Natural killer cell treated with Interleukin-12 subunit alpha and Interleukin-12 subunit beta and Interleukin-15 and Interleukin-18, amount 100 ng/mL, for 72 hours (primary cell): ENCODE data around the gene PBX2. TPM values are rescaled to one million over a fixed set of nuclear protein-coding genes. Genes with fewer than 3 reads are reported as not detected.
"Not testable (repeated sequence)": the region's sequence is repeated elsewhere in the genome, so short reads cannot be mapped to it uniquely, and the experiment has no call there.

ENCODE experiments used
- ATAC-seq, 2 donors: fragments of 150-1000 bp; cut with Tn5 transposase in 1 of 2; sonication (Bioruptor Pico), chemical (Tn5 transposase) in 1 of 2; 2 replicates each; pipeline ENCODE4 v1.10.0; 2021
- DNase-seq: peaks from one replicate; pipeline ENCODE4 v3.0.0; 2022; ENCODE audit warnings: low spot score
- H3K27ac Mint-ChIP-seq, 2 donors: 1 replicate in 1 of 2; 2 replicates in 1 of 2; pipeline ENCODE4 v1.8.0; 2022; ENCODE audit warnings: mixed read lengths in 2 of 2, mild to moderate bottlenecking in 1 of 2, moderate library complexity in 1 of 2
- H3K27me3 Mint-ChIP-seq, 2 donors: 1 replicate in 1 of 2; 2 replicates in 1 of 2; pipeline ENCODE4 v1.8.0; 2022; ENCODE audit warnings: mixed read lengths in 2 of 2
- H3K36me3 Mint-ChIP-seq: one replicate; pipeline ENCODE4 v1.8.0; 2022; ENCODE audit warnings: mixed read lengths
- H3K4me1 Mint-ChIP-seq, 2 donors: 1 replicate in 1 of 2; 2 replicates in 1 of 2; pipeline ENCODE4 v1.8.0; 2022; ENCODE audit warnings: low read depth in 2 of 2, mixed read lengths in 2 of 2, mild to moderate bottlenecking in 1 of 2
- H3K4me3 Mint-ChIP-seq: one replicate; pipeline ENCODE4 v1.8.0; 2022; ENCODE audit warnings: mixed read lengths
- H3K9me3 Mint-ChIP-seq: 2 replicates; pipeline ENCODE4 v1.8.0; 2022; ENCODE audit warnings: mixed read lengths
- total RNA-seq, 2 donors: library from RNA; stranded (reverse); gene quantifications; one replicate each; pipeline ENCODE4 v1.2.3, GENCODE V29; 2022

Gene PBX2
- total RNA-seq, 2 donors from 2014 or later: 64.1 to 89.4 TPM

DNA sequence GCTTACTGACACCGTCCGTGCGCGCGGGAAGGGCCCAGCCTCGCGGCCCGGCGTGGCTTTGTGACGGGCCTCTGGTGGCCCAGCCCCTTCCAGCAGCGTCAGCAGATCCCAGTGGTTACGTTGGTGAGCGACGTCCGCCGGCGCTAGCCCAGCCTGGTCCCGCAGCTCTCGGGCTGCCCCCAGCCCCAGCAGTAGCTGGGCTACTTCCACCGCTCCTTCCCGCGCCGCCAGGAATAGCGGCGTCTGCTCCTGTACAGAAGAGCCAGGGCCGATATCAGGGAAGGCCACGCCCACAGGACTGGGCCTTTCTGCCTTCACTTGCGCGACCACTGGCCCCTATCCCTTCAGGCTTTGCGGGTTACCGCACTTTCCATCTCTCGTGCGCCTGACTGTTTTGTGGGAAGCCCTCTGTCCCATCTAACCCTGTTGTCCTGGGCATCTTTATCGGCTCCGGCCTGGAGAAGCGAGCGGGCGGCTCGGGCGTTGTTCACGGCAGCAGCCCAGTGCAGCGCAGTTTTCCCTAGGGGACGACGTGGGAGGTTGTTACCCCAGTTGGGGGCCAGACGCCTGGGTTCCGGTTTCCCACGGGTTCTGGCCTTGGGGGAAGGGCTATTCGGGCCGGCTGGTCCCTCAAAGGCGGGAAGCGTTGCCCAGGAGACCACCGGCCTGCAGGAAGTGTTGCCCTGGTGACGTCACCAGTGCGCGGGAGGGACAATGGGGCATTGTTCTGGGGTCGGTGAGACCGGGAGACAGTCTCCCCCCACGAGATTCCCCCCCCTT lies 6.1 kb upstream of the PBX2 start:
- peak overlapping the region; percentile 96 to 98 for H3K27ac Mint-ChIP-seq
- H3K9me3 Mint-ChIP-seq: no peaks in the 10 kb centered on the region
- H3K4me3 Mint-ChIP-seq: peak overlapping the region; percentile 91
- H3K36me3 Mint-ChIP-seq: no peaks in the 10 kb centered on the region
- H3K27me3 Mint-ChIP-seq: no peaks in the 10 kb centered on the region
- peak; percentile 85 for DNase-seq
- peaks cover 44 to 46% of the 10 kb centered on the region in 2 donors for H3K4me1 Mint-ChIP-seq
- peak; percentile 0 to 2 for ATAC-seq

- no peaks in the 10 kb centered on the region for H3K9me3 Mint-ChIP-seq
- H3K27ac Mint-ChIP-seq: peak overlapping the region; percentile 96 to 98
- ATAC-seq (peak; percentile 92 to 94), DNase-seq (peak; percentile 100)
- H3K27me3 Mint-ChIP-seq: no peaks in the 10 kb centered on the region
- no peaks in the 10 kb centered on the region for H3K36me3 Mint-ChIP-seq
- peak overlapping the region; percentile 91 for H3K4me3 Mint-ChIP-seq
- H3K4me1 Mint-ChIP-seq: peaks cover 48% of the 10 kb centered on the region in 2 donors
Observed at GRCh38 chr6:32195652-32195901, 5.6 kb upstream of the PBX2 start.

DNA sequence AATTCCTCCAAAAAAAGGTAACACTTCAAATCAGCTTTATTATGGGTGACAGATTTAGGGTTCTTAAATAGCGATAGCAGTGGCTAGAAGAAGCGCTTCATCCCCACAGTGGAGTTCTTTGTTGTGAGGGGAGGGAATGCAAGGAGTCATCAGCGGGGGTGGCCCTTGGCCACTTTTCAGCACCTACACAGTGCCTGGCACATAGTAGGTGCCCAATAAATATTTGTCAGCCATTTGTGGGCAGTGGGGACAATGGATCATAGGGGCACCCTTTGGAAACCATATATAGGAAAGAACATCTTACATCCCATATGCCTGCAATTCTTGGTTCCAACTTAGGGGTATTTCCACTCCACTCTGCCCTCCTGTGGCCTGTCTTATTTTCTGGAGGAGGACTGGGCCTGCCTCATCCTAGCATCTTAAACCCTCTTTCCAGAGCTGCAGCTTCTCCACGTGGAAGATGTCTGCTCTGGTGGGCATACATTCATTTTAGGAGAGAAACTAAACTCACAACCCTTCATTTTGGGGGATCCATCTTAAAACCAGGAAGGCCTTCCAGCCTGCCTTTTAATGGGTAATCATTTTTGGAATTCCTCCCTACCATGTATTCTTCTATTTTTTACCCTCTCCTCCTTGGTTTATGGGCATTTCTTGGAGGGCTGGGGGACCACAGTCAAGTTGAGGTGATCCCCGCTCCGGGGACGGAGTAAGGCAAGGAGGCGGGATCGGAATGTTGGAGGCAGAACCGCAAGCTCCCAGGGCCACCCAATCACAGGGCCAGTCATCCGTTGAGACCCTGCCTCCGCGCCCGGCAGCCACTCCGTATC lies 5.0 kb upstream of the PBX2 start:
- ATAC-seq (no peak), DNase-seq (peak; percentile 34)
- Mint-ChIP-seq H3K4me1 (peaks cover 48% of the 10 kb centered on the region in 2 donors), H3K4me3 (peak overlapping the region; percentile 91), H3K36me3 (no peaks in the 10 kb centered on the region), H3K27me3 (no peaks in the 10 kb centered on the region), H3K27ac (peak overlapping the region; percentile 96 to 98), H3K9me3 (no peaks in the 10 kb centered on the region)

GRCh38 chr6:32194388-32194787 lies 4.4 kb upstream of the PBX2 start:
- Mint-ChIP-seq H3K4me1 (peaks cover 48% of the 10 kb centered on the region in 2 donors), H3K4me3 (peak overlapping the region; percentile 91), H3K27me3 (no peaks in the 10 kb centered on the region), H3K36me3 (no peaks in the 10 kb centered on the region), H3K27ac (peak overlapping the region; percentile 96 to 98), H3K9me3 (no peaks in the 10 kb centered on the region)
- DNase-seq (peak; percentile 13), ATAC-seq (no peak)

DNA sequence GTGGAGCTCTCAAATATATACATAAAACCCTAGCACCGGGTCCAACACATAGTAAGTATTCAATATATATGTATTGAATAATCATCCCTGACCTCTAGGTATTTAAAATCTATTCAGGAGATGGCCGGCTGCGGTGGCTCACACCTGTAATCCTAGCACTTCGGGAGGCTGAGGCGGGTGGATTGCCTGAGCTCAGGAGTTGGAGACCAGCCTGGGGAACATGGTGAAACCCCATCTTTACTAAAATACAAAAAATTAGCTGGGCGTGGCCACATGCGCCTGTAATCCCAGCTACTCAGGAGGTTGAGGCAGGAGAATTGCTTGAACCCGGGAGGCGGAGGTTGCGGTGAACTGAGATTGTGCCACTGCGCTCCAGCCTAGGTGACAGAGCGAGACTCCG lies 3.1 kb upstream of the PBX2 start:
- not testable (repeated sequence) for H3K9me3 Mint-ChIP-seq, DNase-seq, ATAC-seq, H3K36me3 Mint-ChIP-seq, H3K27me3 Mint-ChIP-seq
- peak overlapping the region; percentile 90 for H3K4me3 Mint-ChIP-seq
- H3K27ac Mint-ChIP-seq: peak overlapping the region; percentile 96 to 98
- peaks cover 58 to 60% of the 10 kb centered on the region in 2 donors for H3K4me1 Mint-ChIP-seq

DNA sequence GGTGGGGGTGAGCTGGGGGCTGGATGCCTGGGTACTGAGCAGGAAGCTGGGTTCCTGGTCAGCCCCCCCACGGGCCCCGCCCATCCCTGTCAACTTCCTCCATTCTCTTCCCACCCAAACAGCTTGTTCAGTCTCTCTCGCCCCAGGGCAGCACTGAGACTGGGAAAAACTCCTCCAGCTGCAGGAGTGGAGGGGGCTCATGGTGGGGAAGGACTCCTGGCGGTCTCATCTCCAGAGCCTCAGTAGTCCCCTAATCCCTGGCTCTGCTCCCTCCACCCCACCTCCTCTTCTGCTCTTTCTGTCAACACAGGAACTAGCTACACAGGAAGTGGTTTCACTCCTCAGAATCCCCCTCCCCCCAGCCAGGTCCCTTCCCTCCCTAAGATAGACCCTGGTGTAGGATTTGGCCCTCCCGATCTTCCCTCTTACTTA lies 2.6 kb upstream of the PBX2 start, which contains the start of gene GPSM3:
GPSM3 (minus strand) TSS at position 36 of the 432 bp plus-strand sequence. CDS start 130 bp downstream, outside the sequence.
- Mint-ChIP-seq H3K36me3 (peaks cover 8% of the 10 kb centered on the region), H3K27me3 (no peaks in the 10 kb centered on the region), H3K4me3 (peak within 1 kb of the TSS; percentile 90), H3K4me1 (peaks cover 59 to 61% of the 10 kb centered on the region in 2 donors), H3K9me3 (no peaks in the 10 kb centered on the region), H3K27ac (peak within 1 kb of the TSS; percentile 96 to 98)
- DNase-seq (peak; percentile 76), ATAC-seq (no peak)

- DNase-seq (peak; percentile 82), ATAC-seq (no peak)
- Mint-ChIP-seq H3K36me3 (peaks cover 15% of the 10 kb centered on the region), H3K27me3 (no peaks in the 10 kb centered on the region), H3K9me3 (no peaks in the 10 kb centered on the region), H3K27ac (peak overlapping the region; percentile 96 to 98), H3K4me3 (peak overlapping the region; percentile 90), H3K4me1 (peaks cover 62 to 64% of the 10 kb centered on the region in 2 donors)
Observed at GRCh38 chr6:32191696-32192607, 1.9 kb upstream of the PBX2 start.

- peak overlapping the region; percentile 90 for H3K4me3 Mint-ChIP-seq
- no peaks in the 10 kb centered on the region for H3K9me3 Mint-ChIP-seq
- DNase-seq (peak; percentile 50), ATAC-seq (no peak)
- peaks cover 21% of the 10 kb centered on the region for H3K36me3 Mint-ChIP-seq
- H3K4me1 Mint-ChIP-seq: peaks cover 62 to 68% of the 10 kb centered on the region in 2 donors
- no peaks in the 10 kb centered on the region for H3K27me3 Mint-ChIP-seq
- peak overlapping the region; percentile 96 to 98 for H3K27ac Mint-ChIP-seq
Observed at GRCh38 chr6:32190911-32191677, 1.1 kb upstream of the PBX2 start.

GRCh38 chr6:32189742-32190053 lies 304 bp downstream of the PBX2 start:
- H3K4me3 Mint-ChIP-seq: peak overlapping the region; percentile 99
- peak; percentile 0 to 2 for ATAC-seq
- no peaks in the 10 kb centered on the region for H3K9me3 Mint-ChIP-seq
- DNase-seq: peak; percentile 61
- peaks cover 58 to 65% of the 10 kb centered on the region in 2 donors for H3K4me1 Mint-ChIP-seq
- peak overlapping the region; percentile 96 to 98 for H3K27ac Mint-ChIP-seq
- H3K27me3 Mint-ChIP-seq: no peaks in the 10 kb centered on the region
- peaks cover 21% of the 10 kb centered on the region for H3K36me3 Mint-ChIP-seq

GRCh38 chr6:32189069-32189741 lies 797 bp downstream of the PBX2 start:
- Mint-ChIP-seq H3K4me3 (peak overlapping the region; percentile 99), H3K27me3 (no peaks in the 10 kb centered on the region), H3K9me3 (no peaks in the 10 kb centered on the region), H3K36me3 (peaks cover 21% of the 10 kb centered on the region), H3K27ac (peak overlapping the region; percentile 96 to 98), H3K4me1 (peaks cover 56 to 60% of the 10 kb centered on the region in 2 donors)
- DNase-seq (peak; percentile 56), ATAC-seq (no peak)

- DNase-seq (peak; percentile 58), ATAC-seq (no peak)
- Mint-ChIP-seq H3K4me1 (peaks cover 50 to 53% of the 10 kb centered on the region in 2 donors), H3K4me3 (peak overlapping the region; percentile 99), H3K36me3 (peaks cover 21% of the 10 kb centered on the region), H3K27me3 (no peaks in the 10 kb centered on the region), H3K27ac (peak overlapping the region; percentile 96 to 98), H3K9me3 (no peaks in the 10 kb centered on the region)
Observed at GRCh38 chr6:32188381-32189068, 1.5 kb downstream of the PBX2 start.
